ENCODE results near the gene C1orf167. TPM values are rescaled to one million over a fixed set of nuclear protein-coding genes. Genes with fewer than 3 reads are reported as not detected.

The C1orf167 gene
- total RNA-seq, 1 donor from 2014 or later, result not detected

DNA sequence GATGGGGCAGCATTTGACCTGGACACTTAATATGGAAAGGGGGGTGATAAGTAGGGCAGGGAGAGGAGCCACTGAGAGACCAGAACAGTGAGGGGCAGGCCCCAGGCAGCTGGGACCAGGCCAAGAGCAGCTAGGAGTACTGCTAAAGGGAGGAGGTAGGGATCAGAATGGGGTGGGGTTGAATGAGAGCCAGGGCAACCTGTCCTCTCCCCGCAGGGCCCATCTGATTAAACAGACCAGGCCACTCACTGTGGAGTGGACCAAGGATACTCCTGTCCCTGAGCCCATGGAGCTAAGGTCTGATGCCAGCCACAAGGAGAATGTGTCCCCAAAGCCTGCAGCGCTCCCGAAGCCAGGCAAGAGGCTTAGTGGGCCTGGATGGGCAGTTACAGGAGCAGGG, 2.1 kb downstream of the C1orf167 start:
- intact Hi-C loops (cut with micrococcal nuclease), result no loop called here
- DNase-seq, result no peak
- Mint-ChIP-seq H3K27me3 (peaks cover 26% of the 10 kb centered on the region), H3K27ac (no peak overlapping the region), H3K9me3 (no peaks in the 10 kb centered on the region), H3K4me3 (no peak overlapping the region), H3K36me3 (ENCODE audit: low read depth) (no peaks in the 10 kb centered on the region), H3K4me1 (peaks cover 3% of the 10 kb centered on the region)

GRCh38 chr1:11764519-11764918, 2.5 kb downstream of the C1orf167 start:
- Mint-ChIP-seq H3K4me1 (peaks cover 3% of the 10 kb centered on the region), H3K27ac (no peak overlapping the region), H3K27me3 (peaks cover 26% of the 10 kb centered on the region), H3K36me3 (ENCODE audit: low read depth) (no peaks in the 10 kb centered on the region), H3K4me3 (no peak overlapping the region), H3K9me3 (no peaks in the 10 kb centered on the region)
- DNase-seq, result no peak
- intact Hi-C loops (cut with micrococcal nuclease), result no loop called here

- peaks cover 20% of the 10 kb centered on the region for H3K27me3 Mint-ChIP-seq
- H3K4me3 Mint-ChIP-seq, result no peak overlapping the region
- H3K4me1 Mint-ChIP-seq, result peaks cover 3% of the 10 kb centered on the region
- no peak overlapping the region for H3K27ac Mint-ChIP-seq
- no peaks in the 10 kb centered on the region for H3K9me3 Mint-ChIP-seq
- DNase-seq, result no peak
- intact Hi-C loops (cut with micrococcal nuclease), result no loop called here
- no peaks in the 10 kb centered on the region for H3K36me3 Mint-ChIP-seq (ENCODE audit: low read depth)
These were observed 3.9 kb downstream of the C1orf167 start for GRCh38 chr1:11765661-11766428.

DNA sequence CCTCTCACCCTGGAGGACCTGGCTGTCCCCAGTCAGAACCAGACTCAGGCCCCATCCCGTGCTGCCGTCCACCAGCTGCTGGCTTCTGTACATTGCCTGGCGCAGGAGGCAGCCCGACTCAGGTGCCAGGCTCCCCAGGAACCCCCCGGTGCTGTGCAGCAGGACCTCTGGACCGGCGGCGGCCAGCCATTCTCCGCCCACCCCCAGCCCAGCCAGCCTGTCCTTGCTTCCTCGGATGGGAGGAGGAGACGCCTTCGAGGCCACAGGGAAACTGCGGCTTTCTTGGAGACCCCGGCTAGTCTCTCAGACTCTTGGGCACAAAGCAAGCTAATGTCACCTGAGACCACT, 4.4 kb downstream of the C1orf167 start:
- Mint-ChIP-seq H3K4me3 (no peak overlapping the region), H3K36me3 (ENCODE audit: low read depth) (no peaks in the 10 kb centered on the region), H3K4me1 (peaks cover 3% of the 10 kb centered on the region), H3K27ac (no peak overlapping the region), H3K27me3 (peaks cover 17% of the 10 kb centered on the region), H3K9me3 (no peaks in the 10 kb centered on the region)
- DNase-seq, result no peak
- intact Hi-C loops (cut with micrococcal nuclease), result no loop called here

DNA sequence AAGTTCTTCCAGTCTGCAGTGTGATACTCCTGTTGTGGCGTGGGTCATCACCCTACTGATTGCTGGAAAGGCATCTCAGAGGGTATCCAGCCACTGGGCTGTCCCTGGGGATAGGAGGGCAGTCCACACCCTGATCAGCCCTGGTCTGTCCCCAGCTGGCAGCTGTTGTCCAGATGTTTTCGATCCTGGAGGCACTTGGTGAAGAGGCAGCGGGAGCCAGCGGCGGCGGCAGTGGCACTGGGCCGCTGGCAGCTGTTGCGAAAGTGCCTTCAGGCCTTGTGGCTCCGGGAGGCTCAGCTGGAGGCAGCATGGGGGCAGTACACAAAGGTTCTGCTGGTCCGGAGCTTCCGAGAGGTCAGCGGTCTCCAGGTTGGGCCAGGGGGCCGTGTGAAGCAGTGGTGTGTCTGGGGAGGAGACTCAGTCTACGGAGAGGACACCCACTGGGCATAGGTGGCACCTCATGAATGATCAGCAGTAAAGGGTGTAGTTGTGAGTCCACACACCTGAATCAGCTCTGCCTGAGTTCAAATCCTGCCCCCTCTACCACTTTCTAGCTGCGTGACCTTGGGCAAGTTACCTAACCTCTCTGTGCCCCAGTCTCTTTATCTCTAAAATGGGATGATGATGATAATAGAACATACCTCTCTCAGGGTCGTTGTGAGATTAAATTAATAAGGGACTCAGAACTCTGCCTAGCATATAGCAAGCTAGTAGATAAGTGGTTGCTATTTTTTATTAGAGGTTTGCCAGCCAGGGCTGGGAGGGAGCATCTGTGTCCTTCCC, 6.1 kb downstream of the C1orf167 start:
- H3K36me3 Mint-ChIP-seq (ENCODE audit: low read depth), result no peaks in the 10 kb centered on the region
- H3K4me3 Mint-ChIP-seq, result no peak overlapping the region
- H3K4me1 Mint-ChIP-seq, result no peaks in the 10 kb centered on the region
- no peaks in the 10 kb centered on the region for H3K9me3 Mint-ChIP-seq
- DNase-seq, result no peak
- intact Hi-C loops (cut with micrococcal nuclease), result no loop called here
- H3K27me3 Mint-ChIP-seq, result peaks cover 4% of the 10 kb centered on the region
- no peak overlapping the region for H3K27ac Mint-ChIP-seq

- no peaks in the 10 kb centered on the region for H3K4me1 Mint-ChIP-seq
- no peak for DNase-seq
- no peaks in the 10 kb centered on the region for H3K36me3 Mint-ChIP-seq (ENCODE audit: low read depth)
- intact Hi-C loops (cut with micrococcal nuclease), result no loop called here
- H3K27ac Mint-ChIP-seq, result no peak overlapping the region
- no peak overlapping the region for H3K4me3 Mint-ChIP-seq
- no peaks in the 10 kb centered on the region for H3K9me3 Mint-ChIP-seq
- H3K27me3 Mint-ChIP-seq, result no peaks in the 10 kb centered on the region
These were observed 6.8 kb downstream of the C1orf167 start for GRCh38 chr1:11768821-11769220.

DNA sequence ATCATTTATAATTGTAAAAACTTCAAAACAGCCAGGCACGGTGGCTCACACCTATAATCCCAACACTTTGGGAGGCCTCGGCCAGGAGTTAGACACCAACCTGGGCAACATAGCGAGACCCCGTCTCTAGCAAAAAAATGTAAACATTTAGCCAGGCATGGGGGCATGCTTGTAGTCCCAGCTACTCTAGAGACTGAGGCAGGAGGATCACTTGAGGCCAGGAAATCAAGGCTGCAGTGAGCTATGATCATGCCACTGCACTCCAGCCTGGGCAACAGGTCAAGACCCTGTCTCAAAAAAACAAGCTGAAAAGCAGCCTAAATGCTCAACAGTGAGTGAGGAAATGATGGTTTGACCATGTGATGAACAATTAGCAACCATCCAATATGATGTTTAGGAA, 7.3 kb downstream of the C1orf167 start:
- intact Hi-C loops (cut with micrococcal nuclease), result no loop called here
- Mint-ChIP-seq H3K4me1 (no peaks in the 10 kb centered on the region), H3K27ac (no peak overlapping the region), H3K4me3 (no peak overlapping the region), H3K36me3 (ENCODE audit: low read depth) (no peaks in the 10 kb centered on the region), H3K27me3 (no peaks in the 10 kb centered on the region), H3K9me3 (no peaks in the 10 kb centered on the region)
- no peak for DNase-seq

GRCh38 chr1:11770011-11770410, 8.0 kb downstream of the C1orf167 start:
- no peak for DNase-seq
- Mint-ChIP-seq H3K9me3 (no peaks in the 10 kb centered on the region), H3K27ac (no peak overlapping the region), H3K27me3 (no peaks in the 10 kb centered on the region), H3K4me1 (no peaks in the 10 kb centered on the region), H3K36me3 (ENCODE audit: low read depth) (no peaks in the 10 kb centered on the region), H3K4me3 (no peak overlapping the region)
- intact Hi-C loops (cut with micrococcal nuclease), result no loop called here

DNA sequence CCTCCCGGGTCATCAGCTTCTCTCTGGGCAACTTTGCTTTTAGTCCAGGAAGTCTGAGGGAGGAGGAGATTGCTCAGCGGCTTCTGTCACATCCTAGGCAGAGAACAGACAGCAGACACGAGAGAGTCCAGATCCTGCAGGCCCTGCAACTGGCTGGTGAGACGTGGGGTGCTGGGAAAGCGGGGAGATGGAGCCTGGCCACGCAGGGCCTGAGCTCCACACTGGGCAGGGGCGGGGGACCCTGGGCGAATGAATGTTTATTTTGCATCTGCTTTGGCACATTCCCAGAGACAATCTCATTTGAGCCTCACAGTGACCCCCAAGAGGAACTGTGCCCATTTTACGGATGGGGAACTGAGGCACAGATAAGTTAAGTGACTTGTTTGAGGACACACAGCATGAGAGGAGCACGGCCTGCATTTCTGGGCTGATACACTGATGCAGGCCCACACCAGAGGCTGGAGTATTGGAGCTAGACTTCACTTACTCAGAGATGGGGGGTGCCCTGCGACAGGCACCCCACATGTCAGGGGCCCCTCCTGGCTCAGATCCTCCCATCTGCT, 9.6 kb downstream of the C1orf167 start:
- DNase-seq, result no peak
- Mint-ChIP-seq H3K27me3 (no peaks in the 10 kb centered on the region), H3K9me3 (no peaks in the 10 kb centered on the region), H3K4me3 (no peak overlapping the region), H3K27ac (no peak overlapping the region), H3K4me1 (no peaks in the 10 kb centered on the region), H3K36me3 (ENCODE audit: low read depth) (no peaks in the 10 kb centered on the region)
- intact Hi-C loops (cut with micrococcal nuclease), result no loop called here

DNA sequence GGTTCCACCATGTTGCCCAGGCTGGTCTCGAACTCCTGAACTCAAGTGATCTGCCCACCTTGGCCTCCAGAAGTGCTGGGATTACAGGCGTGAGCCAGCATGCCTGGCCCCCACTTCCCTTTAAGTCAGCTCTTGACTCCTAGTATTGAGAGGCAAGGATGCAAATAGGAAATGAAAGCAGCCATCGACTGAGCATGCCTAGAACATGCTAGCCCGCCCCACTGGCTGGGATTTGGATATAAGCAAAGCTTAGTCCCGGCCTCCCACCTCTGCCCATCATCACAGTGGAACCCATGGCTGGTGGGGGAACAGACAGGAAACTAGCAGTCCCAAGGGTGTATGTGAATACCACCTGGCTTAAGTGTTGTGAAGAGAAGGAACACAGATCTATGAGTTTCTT, 10.5 kb downstream of the C1orf167 start:
- intact Hi-C loops (cut with micrococcal nuclease), result no loop called here
- H3K4me3 Mint-ChIP-seq, result no peak overlapping the region
- DNase-seq, result no peak
- no peaks in the 10 kb centered on the region for H3K27me3 Mint-ChIP-seq
- no peaks in the 10 kb centered on the region for H3K36me3 Mint-ChIP-seq (ENCODE audit: low read depth)
- no peaks in the 10 kb centered on the region for H3K9me3 Mint-ChIP-seq
- H3K4me1 Mint-ChIP-seq, result no peaks in the 10 kb centered on the region
- no peak overlapping the region for H3K27ac Mint-ChIP-seq

- no peaks in the 10 kb centered on the region for H3K9me3 Mint-ChIP-seq
- intact Hi-C loops (cut with micrococcal nuclease), result no loop called here
- H3K4me3 Mint-ChIP-seq, result no peak overlapping the region
- no peaks in the 10 kb centered on the region for H3K4me1 Mint-ChIP-seq
- H3K27me3 Mint-ChIP-seq, result no peaks in the 10 kb centered on the region
- no peak for DNase-seq
- no peak overlapping the region for H3K27ac Mint-ChIP-seq
- no peaks in the 10 kb centered on the region for H3K36me3 Mint-ChIP-seq (ENCODE audit: low read depth)
These were observed 12.8 kb downstream of the C1orf167 start for GRCh38 chr1:11774753-11775152.

GRCh38 chr1:11777658-11778322, 15.8 kb downstream of the C1orf167 start:
- Mint-ChIP-seq H3K36me3 (ENCODE audit: low read depth) (no peaks in the 10 kb centered on the region), H3K27me3 (no peaks in the 10 kb centered on the region), H3K4me1 (no peaks in the 10 kb centered on the region), H3K27ac (no peak overlapping the region), H3K9me3 (no peaks in the 10 kb centered on the region), H3K4me3 (no peak overlapping the region)
- intact Hi-C loops (cut with micrococcal nuclease), result no loop called here
- no peak for DNase-seq

- no peaks in the 10 kb centered on the region for H3K9me3 Mint-ChIP-seq
- H3K4me3 Mint-ChIP-seq, result no peak overlapping the region
- no peaks in the 10 kb centered on the region for H3K4me1 Mint-ChIP-seq
- intact Hi-C loops (cut with micrococcal nuclease), result no loop called here
- no peak overlapping the region for H3K27ac Mint-ChIP-seq
- H3K27me3 Mint-ChIP-seq, result no peaks in the 10 kb centered on the region
- no peaks in the 10 kb centered on the region for H3K36me3 Mint-ChIP-seq (ENCODE audit: low read depth)
- no peak for DNase-seq
These were observed 16.3 kb downstream of the C1orf167 start for GRCh38 chr1:11778336-11778735.

Data from activated CD4-positive, alpha-beta T cell treated with anti-CD3 and anti-CD28 coated beads, Interleukin-2, amount 10 ng/mL, durations not matched to agents 24 days and 14 days (primary cell).